Cardiac muscle cell (in vitro differentiated cells and primary cell): ENCODE measurements around the gene VAPA. TPM values are rescaled to one million over a fixed set of nuclear protein-coding genes. Genes with fewer than 3 reads are reported as not detected.

ENCODE experiments used
- DNase-seq, 2 donors: peaks; one replicate each; pipeline versions ENCODE4 v3.0.0 to v3.0.0-alpha.2; 2010 to 2017; ENCODE audit warnings: low read depth in 1 of 2, low spot score in 1 of 2
- H3K27ac ChIP-seq: fragments of 200-600 bp; sonication (generic); 2 replicates; pipeline ENCODE4 v1.5.1; 2016
- H3K27me3 ChIP-seq: fragments of 200-600 bp; sonication (generic); 2 replicates; pipeline ENCODE4 v1.6.0; 2016; ENCODE audit warnings: control low read depth
- H3K36me3 ChIP-seq: fragments of 200-600 bp; sonication (generic); 2 replicates; pipeline ENCODE4 v1.5.1; 2016; ENCODE audit warnings: control low read depth
- H3K4me1 ChIP-seq: fragments of 200-600 bp; sonication (generic); 2 replicates; pipeline ENCODE4 v1.8.1; 2017; ENCODE audit warnings: low read depth, mild to moderate bottlenecking, mixed run types
- H3K4me3 ChIP-seq: fragments of 200-600 bp; sonication (generic); 2 replicates; pipeline ENCODE4 v1.5.1; 2016; ENCODE audit warnings: mild to moderate bottlenecking
- H3K9me3 ChIP-seq: fragments of 200-600 bp; sonication (generic); 2 replicates; pipeline ENCODE4 v1.5.1; 2017; ENCODE audit warnings: low read depth, mild to moderate bottlenecking, control low read depth
- polyA plus RNA-seq: library from polyadenylated mRNA; unstranded; fragments of >200 nt; fragmentation: Nextera tagmentation; extraction: Ambion mirVana; gene quantifications from 2 replicates; pipeline ENCODE4 v1.2.1, GENCODE V29; 2016
- total RNA-seq: library from RNA; depleted of rRNA; stranded (reverse); fragments of >200 nt; gene quantifications from 2 replicates; pipeline ENCODE4 v1.2.3, GENCODE V29; 2016
- TF ChIP-seq, protein P1 (sequence below): IDR thresholded peaks from 2 replicates; pipeline ENCODE4 v1.5.1; 2012; ENCODE audit warnings: low read depth, mild to moderate bottlenecking, low read length

VAPA gene
- total and polyA plus RNA-seq, 2 experiments from 2014 or later, result 137 to 215 TPM

DNA sequence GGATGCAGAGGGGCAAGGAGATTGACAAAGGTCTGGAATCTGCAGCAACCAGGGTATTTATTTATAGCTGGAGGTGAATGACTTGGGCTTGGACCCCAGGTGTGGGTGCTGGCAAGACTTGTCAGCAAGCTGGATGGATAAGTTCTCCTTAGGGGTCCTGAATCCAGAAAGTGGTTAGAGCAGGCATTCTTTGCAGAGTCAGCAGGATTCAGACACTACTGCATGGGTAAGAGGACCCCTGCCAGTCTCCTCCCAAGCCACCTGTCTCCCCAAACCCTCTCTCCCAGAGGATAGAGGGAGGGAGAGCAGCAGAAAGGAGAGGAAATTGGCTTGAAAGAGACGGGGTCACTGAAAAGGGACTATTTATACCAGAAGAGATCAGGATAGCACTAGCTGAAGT is 89.5 kb downstream of the VAPA start:
- no peaks in the 10 kb centered on the region for H3K36me3 ChIP-seq
- no peak overlapping the region for H3K27ac ChIP-seq
- H3K27me3 ChIP-seq, result no peaks in the 10 kb centered on the region
- H3K4me1 ChIP-seq, result no peaks in the 10 kb centered on the region
- DNase-seq, result no peak
- TF ChIP-seq, protein P1, sequence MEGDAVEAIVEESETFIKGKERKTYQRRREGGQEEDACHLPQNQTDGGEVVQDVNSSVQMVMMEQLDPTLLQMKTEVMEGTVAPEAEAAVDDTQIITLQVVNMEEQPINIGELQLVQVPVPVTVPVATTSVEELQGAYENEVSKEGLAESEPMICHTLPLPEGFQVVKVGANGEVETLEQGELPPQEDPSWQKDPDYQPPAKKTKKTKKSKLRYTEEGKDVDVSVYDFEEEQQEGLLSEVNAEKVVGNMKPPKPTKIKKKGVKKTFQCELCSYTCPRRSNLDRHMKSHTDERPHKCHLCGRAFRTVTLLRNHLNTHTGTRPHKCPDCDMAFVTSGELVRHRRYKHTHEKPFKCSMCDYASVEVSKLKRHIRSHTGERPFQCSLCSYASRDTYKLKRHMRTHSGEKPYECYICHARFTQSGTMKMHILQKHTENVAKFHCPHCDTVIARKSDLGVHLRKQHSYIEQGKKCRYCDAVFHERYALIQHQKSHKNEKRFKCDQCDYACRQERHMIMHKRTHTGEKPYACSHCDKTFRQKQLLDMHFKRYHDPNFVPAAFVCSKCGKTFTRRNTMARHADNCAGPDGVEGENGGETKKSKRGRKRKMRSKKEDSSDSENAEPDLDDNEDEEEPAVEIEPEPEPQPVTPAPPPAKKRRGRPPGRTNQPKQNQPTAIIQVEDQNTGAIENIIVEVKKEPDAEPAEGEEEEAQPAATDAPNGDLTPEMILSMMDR, result no peak
- H3K4me3 ChIP-seq, result no peak overlapping the region
- no peaks in the 10 kb centered on the region for H3K9me3 ChIP-seq

DNA sequence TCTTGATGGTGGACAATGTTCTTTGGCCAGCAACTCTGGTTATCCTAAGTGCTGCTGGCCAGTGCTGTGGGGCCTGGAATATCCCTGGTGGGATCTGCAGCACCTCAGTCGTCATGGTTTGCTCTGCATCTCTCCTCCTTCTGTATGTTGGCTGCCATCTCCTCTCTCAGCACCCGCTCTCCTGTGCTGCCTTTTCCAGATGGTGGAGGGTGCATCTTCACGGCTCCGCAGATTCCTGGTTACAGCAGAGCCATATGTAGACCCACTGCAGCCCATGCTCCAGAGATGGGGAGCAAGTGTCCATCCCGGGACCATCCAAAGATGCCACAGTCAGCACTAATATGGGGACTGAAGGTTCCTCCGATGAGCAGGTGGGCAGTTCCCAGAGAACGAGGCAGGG is 90.0 kb downstream of the VAPA start:
- Histone ChIP-seq H3K27ac (no peak overlapping the region), H3K9me3 (no peaks in the 10 kb centered on the region), H3K27me3 (no peaks in the 10 kb centered on the region), H3K36me3 (no peaks in the 10 kb centered on the region), H3K4me3 (no peak overlapping the region), H3K4me1 (no peaks in the 10 kb centered on the region)
- TF ChIP-seq, protein P1, result no peak
- no peak for DNase-seq

DNA sequence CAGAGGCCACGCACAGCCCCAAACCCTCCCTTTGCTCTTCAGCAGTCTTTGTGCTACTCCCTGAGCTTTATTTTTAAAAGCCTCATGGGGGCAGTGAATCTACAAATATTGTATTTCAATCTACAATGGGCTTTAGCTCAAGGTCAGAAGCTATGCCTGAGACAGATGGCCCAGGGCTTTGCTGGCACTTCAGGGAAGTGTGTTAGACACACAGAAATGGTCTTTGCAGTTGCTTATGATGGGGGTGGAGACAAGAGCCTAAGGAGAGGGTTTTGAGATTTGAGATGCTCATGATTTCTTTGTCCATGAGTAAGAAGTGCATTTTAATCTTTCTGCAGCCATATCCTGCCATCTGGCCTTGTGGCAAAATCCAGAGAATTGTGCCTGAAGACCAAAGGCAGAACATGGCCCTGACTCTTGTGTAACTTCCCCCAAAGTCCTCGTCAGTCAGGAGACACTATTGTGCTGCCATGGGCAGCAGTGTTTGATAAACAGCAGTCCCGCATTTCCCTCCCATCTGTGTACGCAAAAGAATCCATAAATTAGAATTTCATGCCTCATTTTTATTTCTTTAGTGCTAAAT is 92.6 kb downstream of the VAPA start:
- TF ChIP-seq, protein P1, result peak; percentile 34
- no peaks in the 10 kb centered on the region for H3K4me1 ChIP-seq
- H3K36me3 ChIP-seq, result no peaks in the 10 kb centered on the region
- no peak overlapping the region for H3K4me3 ChIP-seq
- H3K27me3 ChIP-seq, result no peaks in the 10 kb centered on the region
- H3K27ac ChIP-seq, result no peak overlapping the region
- H3K9me3 ChIP-seq, result no peaks in the 10 kb centered on the region
- DNase-seq, result peak; percentile 59 to 67

DNA sequence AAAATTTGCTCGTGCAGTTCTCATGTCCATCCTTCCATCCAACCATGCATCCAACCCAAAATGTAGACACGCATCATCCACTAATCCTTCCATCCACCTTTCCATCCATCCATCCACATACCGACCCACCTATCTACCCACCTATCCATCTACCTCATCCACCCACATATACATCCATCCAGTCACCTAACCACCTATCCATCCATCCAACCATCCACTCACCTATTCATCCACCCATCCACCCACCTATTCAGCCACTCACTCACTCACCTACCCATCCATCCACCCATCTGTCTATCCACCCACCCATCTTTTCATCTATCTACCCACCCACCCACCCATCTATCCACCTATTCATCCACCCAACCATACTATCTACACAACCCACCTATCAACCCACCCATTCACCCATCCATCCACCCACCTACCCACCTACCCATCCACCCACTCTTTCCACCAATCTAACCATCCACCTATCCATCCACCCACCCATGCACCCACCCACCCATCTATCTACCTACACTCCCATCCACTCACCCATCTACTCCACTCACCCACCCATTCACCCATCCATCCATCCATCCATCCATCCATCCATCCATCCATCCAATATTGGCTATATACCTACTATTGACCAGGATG is 94.3 kb downstream of the VAPA start:
- Histone ChIP-seq H3K36me3 (no peaks in the 10 kb centered on the region), H3K4me1 (no peaks in the 10 kb centered on the region), H3K4me3 (no peak overlapping the region), H3K27ac (no peak overlapping the region), H3K27me3 (no peaks in the 10 kb centered on the region), H3K9me3 (no peaks in the 10 kb centered on the region)
- no peak for DNase-seq
- TF ChIP-seq, protein P1, result no peak

Other genes with a start within 250 kb of the VAPA start
- 7.8 and 8.7 TPM in 2 replicates for gene RAB31, start 205.7 kb upstream of the VAPA start, total RNA-seq
- gene RAB31, start 205.7 kb upstream of the VAPA start, polyA plus RNA-seq, result 27.7 and 43.8 TPM in 2 replicates
- gene TXNDC2, start 28.0 kb upstream of the VAPA start, total RNA-seq, result not detected in 2 replicates
- not detected in 2 replicates for gene TXNDC2, start 28.0 kb upstream of the VAPA start, polyA plus RNA-seq